Karpas-422 (cell line): ENCODE results near the gene NANP. TPM values are rescaled to one million over a fixed set of nuclear protein-coding genes. Genes with fewer than 3 reads are reported as not detected.

Experiments used
- small RNA-seq: library from RNA; depleted of rRNA; stranded (forward); fragments of <200 nt; gene quantifications from one replicate; pipeline ENCODE3, GENCODE V24; 2014
- total RNA-seq: library from RNA; depleted of rRNA; stranded (reverse); fragments of >200 nt; shearing (Covaris generic); gene quantifications from 2 replicates; pipeline ENCODE4 v1.2.3, GENCODE V29; 2014; ENCODE audit warnings: low replicate concordance; rRNA removed

NANP gene
- total RNA-seq, 1 experiment from 2014 or later, result 5.1 TPM

Small RNA genes within 50 kb of the gene (small RNA-seq; reads per million reads assigned to genes)
- gene RN7SL594P (not detected), gene RNU6ATAC17P (not detected)

Other genes starting within 250 kb of the NANP start
- 26.1 and 35.9 TPM in 2 replicates for gene ABHD12, start 233.2 kb downstream of the NANP start, total RNA-seq
- 10.2 and 14.4 TPM in 2 replicates for gene GINS1, start 216.3 kb downstream of the NANP start, total RNA-seq
- gene NINL, start 38.5 kb downstream of the NANP start, total RNA-seq, result 0.19 and 0.79 TPM in 2 replicates
- gene ZNF337, start 72.8 kb upstream of the NANP start, total RNA-seq, result 13.2 and 17.7 TPM in 2 replicates